ENCODE data around the gene EML6.

Gene EML6

DNA sequence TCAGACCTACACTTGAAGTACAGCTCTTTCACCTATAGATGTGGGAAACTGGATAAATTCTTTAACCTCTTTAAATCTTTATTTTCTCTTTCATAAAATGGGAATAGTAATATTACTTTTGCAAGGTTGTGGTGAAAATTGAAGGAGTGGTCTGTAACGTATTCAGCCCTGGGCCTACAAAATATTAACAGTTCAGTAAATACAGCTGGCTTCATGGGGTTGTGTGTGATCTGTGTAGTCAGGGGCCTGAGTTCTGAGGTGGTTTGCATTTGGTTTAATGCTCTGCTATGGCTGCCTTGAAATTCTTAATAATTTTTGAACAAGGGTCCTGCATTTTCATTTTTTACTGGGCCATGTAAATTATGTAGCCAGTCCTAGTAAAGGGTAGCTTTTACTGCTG lies 16.8 kb upstream of the EML6 start:
- no peak for DNase-seq (ENCODE audit: low read depth in 2 of 2)

DNA sequence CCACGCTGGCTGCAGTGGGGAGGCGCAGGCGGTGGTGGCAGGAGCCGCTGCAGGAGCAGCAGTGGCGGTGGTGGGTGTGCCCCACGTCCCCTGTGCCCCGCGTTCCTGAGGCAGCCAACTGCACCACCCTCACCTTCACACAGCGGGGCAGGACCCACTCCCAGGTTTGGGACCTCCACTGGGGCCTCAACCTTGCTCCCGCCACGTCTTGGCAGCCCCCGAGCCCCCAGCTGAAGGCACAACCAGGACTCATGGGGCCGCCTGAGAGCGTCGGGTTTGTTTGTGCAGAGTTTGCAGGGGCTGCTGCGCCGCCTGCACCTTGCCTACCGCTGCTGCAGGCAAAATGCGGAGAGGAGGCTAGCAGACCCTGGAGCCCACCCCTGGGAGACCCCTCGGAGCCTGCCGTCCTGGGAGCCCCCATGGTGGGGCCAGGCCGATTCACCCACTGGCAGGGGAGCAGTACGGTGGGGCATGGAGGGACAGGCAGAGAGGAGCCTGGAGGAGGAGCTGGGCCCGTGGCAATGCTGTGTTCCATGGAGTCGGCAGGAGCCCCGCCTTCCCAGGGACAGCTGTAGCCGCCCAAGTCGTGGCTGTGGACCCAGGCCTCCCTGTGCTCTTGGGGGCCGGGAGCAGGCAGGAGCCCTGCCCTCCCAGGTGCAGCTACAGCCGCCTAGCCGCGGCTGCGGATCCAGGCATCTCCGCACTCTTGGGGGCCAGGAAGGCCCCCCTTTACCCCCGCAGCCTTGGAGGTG lies 14.7 kb upstream of the EML6 start:
- no peak for DNase-seq (ENCODE audit: low read depth in 2 of 2)

DNA sequence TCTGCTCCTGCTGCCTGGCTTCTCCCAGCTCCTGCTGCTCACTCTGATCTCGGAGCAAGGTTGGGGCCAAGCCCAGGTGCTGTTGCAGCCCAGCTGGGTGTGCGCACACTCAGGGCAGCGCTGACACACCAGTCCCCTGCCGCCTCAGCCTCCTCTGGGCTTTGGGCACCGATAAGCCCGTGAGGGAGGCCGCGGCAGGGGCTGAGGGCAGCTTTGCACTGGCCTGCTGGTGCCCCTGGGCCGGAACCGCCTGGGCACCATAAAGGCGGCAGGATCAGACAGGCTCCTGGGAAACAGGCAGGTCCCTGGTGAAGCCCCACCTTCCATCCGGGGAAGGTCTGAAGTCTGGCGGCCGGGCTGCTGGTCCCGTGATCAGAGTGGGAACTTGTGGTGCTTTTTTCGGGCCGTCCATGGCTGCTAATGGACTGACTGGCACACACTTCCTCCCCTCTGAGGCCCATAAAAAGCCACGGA lies 14.1 kb upstream of the EML6 start:
- no peak for DNase-seq (ENCODE audit: low read depth in 2 of 2)

DNA sequence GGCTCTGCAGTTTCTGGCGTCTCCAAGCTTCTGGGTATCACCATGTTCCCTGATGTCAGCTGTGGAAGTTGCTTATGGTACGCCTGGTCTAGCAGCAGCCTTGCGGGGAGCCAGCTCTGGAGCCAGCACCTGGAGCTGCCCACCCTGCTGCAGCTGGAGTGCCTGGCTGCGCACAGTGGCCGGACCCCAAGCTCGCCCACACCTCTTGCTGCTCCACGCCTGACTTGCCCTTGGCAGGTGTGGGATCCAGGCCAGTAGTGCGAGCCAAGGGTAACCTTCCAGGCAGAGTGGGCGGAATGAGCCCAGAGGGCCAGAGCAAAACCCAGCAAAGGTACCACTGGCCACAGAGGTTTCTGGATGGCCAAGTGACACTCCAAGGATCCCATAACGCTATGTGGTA lies 13.2 kb upstream of the EML6 start:
- DNase-seq (ENCODE audit: low read depth in 2 of 2): no peak

DNA sequence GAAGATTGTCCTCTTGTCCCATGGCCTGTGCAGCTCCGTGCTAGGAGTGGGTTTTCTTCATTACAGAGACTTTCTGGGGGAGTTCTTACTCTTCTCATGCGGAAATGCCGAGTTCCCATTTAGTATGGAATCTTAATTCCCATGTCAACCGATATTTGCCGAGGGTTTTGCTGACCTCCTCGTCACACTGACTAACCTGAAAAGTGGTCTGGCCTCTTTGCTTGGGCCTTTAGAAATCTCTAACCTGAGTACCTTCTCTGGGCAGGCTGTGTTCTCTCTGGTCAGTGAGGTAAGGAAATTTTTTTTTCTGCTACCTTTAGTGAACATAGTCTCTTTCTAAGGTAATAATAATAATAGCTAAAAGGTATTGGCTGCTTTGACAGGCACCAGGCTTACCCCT lies 10.9 kb upstream of the EML6 start:
- no peak for DNase-seq (ENCODE audit: low read depth in 2 of 2)

DNA sequence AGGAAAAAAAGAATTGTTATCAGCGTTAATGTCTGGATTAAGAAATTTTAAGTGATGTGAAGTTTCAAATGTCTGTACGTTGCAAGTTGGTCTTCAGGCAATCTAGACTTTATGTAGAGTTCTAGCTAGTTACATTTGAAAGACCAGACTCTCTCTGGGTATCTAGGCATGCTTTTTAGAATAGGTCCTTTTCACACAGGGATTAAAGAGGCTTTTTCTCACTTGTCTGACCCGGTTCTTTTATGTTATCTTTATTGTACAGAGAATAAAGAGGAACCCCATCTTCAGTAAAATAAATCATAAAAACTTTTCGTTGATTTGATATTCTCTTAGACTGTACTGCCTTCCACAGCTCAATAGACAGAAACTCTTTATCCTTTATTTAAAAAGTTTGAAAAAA lies 8.5 kb upstream of the EML6 start:
- no peak for DNase-seq (ENCODE audit: low read depth in 2 of 2)

DNA sequence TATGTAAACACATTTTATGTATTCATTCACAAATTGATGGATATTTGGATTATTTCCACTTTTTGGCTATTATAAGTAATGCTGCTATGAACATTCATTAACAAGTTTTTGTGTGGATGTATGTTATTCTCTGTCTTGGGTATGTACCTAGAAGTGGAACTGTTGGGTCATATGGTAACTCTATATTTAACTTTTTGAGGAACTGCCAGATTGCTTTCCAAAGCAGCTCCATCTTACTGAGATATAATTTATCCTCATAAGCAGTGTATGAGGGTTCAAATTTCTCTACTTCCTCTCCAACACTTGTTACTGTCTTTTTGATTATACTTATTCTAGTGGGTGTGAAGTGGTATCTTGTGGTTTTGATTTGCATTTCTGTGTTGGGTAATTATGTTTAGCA lies 7.1 kb upstream of the EML6 start:
- DNase-seq (ENCODE audit: low read depth in 2 of 2): no peak

DNA sequence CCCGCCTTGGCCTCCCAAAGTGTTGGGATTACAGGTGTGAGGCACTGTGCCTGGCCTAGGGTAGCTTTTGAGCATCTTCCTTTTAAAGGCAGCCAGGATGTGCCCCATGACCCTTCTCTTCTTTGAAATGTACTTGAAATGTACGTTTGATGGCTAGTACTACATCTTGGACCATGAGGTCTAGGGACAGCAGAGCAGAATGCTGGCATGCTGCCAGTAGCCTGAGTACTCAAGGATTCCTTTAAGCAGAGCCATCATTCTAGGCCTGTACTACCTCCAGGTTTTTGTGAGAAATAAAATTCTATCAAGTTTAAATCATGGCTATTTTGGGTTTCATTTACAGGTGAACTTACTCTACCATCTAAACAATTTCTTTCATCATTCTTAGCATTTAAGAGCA lies 2.9 kb upstream of the EML6 start:
- no peak for DNase-seq (ENCODE audit: low read depth in 2 of 2)

DNA sequence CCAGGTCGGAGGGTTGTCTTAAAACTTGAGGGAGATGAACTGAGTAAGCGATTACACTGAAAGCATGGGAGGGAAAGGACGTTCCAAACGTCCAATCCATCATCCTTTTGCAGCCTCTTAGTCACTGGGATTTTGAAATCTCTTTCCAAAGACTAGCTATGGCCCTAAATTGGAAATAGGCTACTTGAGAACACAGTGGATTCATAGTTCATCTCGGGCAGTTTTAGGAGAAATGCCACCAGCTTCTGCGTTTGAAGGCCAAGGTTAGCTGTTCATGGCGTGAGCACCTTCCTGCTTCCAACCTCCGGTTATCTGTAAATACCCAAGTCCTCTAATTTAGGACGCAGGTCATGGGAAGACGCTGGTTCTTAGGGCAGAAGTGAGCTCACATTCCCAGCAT lies 821 bp upstream of the EML6 start:
- no peak for DNase-seq (ENCODE audit: low read depth in 2 of 2)

DNA sequence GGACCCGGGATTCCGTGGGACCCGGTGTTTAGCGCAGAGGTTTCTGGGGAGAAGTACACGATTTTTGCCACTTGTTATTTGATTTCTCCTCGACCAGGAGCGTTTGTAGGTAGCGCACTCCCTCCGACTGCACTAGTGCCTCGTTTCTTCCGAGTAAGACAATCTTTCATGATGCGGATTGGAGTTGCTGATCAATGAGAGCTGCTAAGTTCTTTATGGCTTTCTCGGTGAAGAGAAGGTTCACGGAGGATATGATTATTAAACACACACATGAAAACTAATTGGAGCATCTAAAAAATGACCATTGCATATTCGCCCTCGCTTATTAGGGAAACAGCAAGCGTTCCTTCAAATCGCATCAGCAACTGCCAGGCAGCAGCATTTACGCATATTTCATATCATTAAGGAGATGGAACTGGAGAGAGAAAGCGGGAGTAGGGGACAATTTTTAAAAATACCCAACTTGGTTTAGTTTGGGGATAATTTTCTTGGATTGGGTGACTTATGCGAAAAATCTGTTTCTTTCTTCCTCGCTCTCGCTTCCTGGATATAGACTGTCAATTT lies 616 bp downstream of the EML6 start:
- DNase-seq (ENCODE audit: low read depth in 2 of 2): no peak

DNA sequence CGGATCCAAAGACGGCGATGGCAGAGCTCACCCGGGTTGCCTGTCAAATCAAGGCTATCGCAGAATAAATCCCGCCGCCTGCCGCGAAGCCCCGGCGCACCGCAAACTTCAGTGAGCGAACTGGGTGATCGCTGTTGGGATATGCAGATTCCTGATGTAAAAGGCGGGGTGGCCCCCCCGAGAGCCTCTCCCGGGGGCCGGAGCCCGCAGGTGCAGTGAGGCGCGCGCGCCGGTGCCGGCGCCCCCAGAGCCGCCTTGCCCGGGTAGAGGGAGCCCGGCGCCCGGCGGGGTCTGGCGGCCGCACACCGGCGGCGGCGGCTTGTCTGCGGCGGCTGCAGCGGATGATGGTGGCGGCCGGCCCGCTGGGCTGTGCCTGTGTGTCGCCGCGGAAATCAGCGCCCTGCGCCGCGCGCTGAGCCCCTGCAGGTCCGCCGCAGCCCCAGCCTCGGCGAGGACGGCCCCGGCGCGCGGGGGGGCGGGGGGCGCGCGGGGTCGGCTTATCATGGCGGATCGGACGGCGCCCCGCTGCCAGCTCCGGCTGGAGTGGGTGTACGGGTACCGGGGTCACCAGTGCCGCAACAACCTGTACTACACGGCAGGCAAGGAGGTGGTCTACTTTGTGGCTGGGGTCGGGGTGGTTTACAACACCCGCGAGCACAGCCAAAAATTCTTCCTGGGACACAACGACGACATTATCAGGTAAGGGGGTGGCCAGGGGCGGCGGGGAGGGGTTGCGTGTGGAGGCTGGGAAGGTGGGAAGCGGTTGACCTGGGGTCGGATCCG lies 1.3 kb downstream of the EML6 start:
- no peak for DNase-seq (ENCODE audit: low read depth in 2 of 2)

DNA sequence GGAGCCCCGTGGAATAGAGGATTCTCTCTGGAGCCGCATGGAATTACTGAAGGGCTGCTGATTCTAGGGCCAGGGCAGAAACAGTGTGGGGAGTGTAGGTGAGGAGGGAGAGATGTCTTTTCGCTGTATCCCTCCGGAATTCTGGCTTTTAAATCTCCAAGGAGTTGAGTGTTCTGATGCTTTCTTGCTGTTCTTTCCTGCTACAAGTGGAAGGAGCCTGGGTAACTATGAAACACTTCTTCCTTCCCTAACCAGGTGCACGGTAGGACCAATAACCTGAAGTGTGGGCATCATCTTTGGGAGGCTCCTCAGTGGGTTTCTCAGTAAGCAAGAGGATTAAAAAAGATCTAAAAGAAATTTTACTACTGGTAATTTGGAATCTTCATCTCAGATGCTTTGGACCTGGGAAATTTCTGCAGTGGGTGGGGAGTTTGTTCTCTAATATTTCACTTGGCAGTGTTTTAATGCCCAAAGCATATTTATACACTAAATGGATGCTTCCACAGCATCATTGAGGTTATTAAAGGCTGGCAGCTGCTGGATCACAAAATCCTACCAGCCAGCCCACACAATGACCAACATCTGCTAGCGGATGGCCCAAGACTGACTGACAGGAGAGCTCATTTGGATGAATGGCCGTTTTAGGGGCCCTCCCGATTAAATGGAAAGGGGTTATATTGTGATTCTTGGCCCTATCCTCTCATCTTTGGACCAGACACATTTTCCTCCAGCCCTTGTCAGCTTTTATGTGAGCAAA lies 2.1 kb downstream of the EML6 start:
- DNase-seq (ENCODE audit: low read depth in 2 of 2): no peak

DNA sequence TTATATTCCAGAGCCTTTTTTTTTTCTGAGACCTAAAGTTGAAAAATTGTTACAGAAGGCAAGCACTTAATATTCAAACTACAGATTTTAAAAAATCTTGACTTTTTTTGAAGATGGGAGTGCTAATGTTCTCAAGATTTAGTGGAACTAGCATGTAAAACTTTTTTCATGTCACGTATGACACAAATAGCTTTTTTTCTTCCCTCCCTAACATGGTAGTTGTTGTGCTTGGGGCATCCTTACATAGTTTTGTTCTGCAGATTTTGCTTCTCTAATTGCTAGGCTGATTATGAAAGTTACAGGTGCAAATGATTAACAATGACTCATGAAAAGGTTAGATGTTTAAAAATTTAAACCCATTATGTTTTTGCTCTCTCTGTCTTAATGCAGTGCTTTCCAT lies 3.0 kb downstream of the EML6 start:
- no peak for DNase-seq (ENCODE audit: low read depth in 2 of 2)

DNA sequence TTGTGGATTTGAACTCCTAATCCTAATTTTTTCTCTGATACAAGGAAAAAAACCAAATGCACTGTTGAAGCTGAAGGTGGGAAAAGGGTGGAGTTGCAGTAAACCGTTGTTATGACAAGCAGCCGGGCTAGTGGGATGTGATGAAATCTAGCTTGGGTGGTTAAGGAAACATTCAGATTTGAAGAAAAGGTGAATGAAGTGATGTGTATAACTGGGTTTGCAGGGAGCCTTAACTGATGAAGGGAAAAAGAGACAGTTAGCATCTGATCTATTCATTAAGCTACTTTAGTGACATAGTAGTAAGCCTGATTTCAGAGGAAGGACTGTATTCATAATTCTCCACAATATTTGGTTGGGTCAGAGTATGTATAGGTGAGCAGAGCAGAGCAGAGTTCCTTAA lies 3.5 kb downstream of the EML6 start:
- DNase-seq (ENCODE audit: low read depth in 2 of 2): no peak

DNA sequence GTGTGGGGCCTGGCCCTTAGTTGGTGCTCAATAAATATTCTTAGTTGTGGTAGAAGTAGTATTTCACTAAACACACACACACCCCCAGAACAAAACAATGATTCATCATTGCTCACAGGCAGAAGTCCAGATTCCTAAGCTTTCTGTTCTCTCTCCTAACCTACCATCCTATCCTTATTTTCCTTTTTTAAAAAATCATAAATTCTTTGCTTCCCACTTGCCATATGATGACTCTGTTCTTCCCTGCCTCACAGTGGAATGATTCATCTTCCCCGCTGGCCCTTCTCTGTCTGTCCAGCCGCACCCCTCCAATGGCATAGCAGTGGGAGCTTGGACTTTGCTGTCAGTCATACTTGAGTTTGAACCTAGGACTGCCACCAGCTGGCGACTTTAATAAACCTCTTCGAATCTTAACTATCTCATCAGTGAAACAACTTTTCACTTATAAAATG lies 5.2 kb downstream of the EML6 start:
- DNase-seq (ENCODE audit: low read depth in 2 of 2): no peak

DNA sequence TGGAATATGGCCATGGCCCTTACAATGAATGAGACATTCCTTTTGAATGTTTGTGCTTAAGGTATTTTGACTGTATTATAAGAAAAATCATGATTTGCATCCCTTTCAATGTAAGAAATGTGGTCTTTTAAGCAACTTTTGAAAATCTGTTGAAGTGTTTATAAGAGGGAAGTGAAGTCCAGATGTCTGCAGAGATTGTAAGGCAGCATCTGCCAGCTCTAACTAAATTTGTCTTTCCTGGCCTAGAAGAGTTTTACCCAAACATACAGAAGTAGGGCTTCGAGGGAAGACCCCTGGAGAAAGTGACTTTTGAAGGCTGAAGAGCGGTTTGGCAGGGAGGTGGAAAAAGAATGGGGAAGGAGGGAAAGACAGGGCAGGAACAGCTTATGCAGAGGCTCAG lies 12.2 kb downstream of the EML6 start:
- DNase-seq (ENCODE audit: low read depth in 2 of 2): no peak

DNA sequence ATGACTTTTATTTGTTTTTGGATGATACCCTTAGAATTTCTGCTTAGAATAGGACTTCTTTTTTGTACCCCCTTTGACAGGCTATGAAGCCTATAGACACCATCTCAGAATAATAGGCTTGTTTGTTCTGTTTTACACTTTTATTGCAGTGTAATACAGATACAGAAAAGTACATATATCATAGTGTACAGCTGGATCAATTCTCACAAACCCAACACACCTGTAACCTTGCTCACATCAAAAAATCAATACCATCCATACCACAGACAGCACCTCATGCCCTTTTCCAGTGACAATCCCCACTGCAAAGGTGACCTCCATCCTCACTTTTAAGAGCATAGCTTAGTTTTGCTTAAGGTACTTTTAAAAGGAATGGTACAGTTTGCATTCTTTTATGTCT lies 14.8 kb downstream of the EML6 start:
- DNase-seq (ENCODE audit: low read depth in 2 of 2): no peak

DNA sequence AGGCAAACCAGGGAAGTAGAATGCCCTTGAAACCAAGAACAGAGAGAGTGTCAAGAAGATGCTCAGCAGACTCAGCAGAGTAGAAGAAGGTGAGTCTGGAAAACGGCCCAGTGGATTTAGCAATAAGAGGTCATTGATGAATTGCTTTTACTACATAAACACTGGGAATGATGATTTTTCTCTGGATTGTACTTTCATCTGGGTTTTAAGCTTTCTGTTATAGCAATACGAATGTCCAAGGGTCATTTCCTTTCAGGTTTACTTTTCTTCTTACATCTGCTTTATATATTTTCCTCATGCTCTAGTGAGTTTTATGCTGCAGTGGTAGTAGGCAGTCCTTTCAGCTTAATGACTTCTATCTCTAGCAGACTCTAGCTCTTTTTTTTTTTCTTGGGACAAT lies 16.9 kb downstream of the EML6 start:
- DNase-seq (ENCODE audit: low read depth in 2 of 2): no peak

DNA sequence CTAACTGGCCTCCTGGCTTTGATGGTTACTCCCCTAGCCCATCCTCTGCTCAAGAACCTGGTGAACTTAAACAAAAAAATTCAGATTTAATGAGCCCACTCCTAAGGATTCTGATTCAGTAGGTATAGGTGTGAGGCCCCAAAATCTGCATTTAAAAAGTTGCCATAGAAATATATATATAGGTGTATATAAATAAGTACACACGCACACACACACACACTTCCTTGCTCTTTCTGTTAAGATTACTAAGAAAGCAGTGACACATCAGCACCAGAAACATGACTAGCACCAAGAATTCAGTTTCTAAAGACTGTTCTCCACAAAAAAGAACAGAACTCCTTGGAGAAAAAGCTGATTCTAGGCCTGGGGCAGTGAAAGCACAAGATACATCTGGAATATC lies 17.8 kb downstream of the EML6 start:
- DNase-seq (ENCODE audit: low read depth in 2 of 2): no peak

DNA sequence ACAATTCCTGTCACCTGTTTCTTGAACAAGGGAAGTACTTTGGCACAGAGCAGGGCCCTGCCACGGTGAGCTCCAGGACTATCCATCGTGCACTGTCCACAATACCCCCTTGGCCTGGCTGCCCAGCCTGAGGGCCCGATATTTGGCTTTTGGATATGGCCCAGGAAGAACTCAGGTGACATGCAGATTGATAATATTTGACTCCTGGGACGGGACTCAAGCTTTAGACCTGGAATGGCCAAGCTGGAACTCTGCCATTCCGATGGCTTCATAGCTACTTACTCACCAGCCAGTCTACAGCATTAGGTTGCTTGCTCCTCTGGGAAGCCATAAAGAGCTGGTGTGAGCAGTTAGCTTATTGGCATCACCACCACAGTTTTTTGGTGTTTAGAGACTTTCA lies 26.6 kb downstream of the EML6 start:
- no peak for DNase-seq (ENCODE audit: low read depth in 2 of 2)

DNA sequence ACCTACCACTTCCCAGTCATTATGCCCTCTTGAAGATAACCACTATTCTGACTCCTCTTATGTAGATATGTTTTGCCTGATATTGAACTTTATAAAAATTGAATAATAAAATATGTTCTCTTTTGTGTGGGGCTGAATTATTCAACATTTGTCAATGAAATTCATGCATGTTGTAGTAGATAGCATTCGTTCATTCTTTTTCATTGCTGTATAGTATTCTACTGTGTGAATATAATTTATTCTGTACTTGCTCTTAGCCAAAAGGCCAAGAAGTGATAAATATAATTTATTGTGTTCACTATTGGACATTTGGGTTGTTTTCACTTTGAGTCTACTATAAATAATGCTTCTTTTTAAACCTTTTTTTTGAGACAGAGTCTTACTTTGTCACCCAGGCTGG lies 29.0 kb downstream of the EML6 start:
- DNase-seq (ENCODE audit: low read depth in 2 of 2): no peak

DNA sequence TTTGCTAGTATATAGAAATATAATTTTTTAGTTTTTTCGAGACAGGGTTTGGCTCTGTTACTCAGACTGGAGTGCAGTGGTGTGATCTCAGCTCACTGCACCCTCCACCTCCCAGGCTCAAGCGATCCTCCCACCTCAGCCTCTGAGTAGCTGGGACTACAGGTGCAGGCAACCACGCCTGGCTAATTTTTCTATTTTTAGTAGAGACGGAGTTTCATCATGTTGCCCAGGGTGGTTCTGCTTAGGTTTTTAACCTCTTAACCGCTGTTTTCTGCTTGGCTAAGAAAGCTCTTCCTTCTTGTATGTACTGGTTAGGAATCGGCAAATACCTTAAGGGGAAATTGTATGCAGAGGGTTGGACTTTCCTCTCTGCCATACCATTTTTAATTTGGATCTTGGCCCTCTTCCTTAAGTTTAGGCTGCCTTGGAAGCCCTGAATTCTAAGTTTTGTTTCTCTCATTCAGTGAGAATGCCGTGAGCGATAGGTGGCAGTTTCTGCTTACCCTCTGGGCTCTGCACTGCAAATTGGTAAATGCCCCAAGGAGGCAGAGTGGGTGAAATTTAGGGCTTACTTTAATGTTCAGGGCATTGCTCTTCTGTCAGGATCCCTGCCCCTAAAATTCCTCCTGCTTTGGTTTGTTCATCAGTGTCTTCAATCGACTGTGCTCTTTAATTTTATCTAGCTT lies 32.3 kb downstream of the EML6 start:
- DNase-seq (ENCODE audit: low read depth in 2 of 2): no peak
